IPS-15b (cell line): ENCODE data around the gene CLSTN2.

Experiments used
- H3K27me3 ChIP-seq: one replicate; pipeline ENCODE4 v1.6.1; 2013; ENCODE audit warnings: low read length; ENCODE audit not compliant: control insufficient read depth, insufficient read depth
- H3K36me3 ChIP-seq: one replicate; pipeline ENCODE4 v1.6.1; 2013; ENCODE audit warnings: low read length; ENCODE audit not compliant: control insufficient read depth, insufficient read depth
- H3K4me1 ChIP-seq: one replicate; pipeline ENCODE4 v1.6.1; 2013; ENCODE audit warnings: mild to moderate bottlenecking, low read length; ENCODE audit not compliant: control insufficient read depth, insufficient read depth
- H3K4me3 ChIP-seq: one replicate; pipeline ENCODE4 v1.5.1; 2013; ENCODE audit warnings: low read depth, low read length
- H3K9ac ChIP-seq: one replicate; pipeline ENCODE4 v1.6.1; 2013; ENCODE audit warnings: low read depth, mild to moderate bottlenecking, low read length
- H3K9me3 ChIP-seq: one replicate; pipeline ENCODE4 v1.6.1; 2013; ENCODE audit warnings: mild to moderate bottlenecking, low read length; ENCODE audit not compliant: control insufficient read depth, insufficient read depth

The CLSTN2 gene

DNA sequence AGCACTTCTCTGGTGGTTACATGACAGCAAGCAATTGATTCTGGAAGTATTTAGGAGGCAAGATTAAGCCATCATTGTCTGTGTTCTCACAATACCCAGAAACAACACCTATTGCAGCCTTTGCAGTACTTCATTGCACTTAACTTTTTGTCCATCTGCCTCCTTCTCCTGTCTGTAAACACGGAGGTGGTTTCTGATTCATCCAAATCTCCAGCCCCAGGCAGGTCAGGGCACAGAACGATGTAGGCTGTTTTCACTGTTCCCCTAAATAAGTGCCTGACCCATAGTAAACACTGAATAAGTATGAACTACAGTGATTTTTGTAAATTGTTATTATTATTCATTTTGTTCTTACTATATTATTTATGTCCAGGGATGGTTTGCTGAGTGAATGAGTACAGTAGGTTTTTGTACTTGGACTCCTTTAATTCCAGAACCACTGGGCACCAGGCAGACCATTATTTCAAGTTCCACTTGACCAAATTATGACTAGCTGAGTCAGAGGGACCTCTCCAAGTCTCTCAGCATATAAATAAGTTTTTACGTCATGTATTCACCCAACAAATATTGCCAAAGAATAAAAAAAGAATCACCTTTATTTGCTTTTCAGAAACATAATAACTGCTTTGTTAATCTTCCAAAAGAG, 459.6 kb downstream of the CLSTN2 start:
- H3K36me3 ChIP-seq = no peaks in the 10 kb centered on the region
- H3K27me3 ChIP-seq = no peaks in the 10 kb centered on the region
- H3K4me3 ChIP-seq = no peak overlapping the region
- no peaks in the 10 kb centered on the region for H3K9me3 ChIP-seq
- H3K4me1 ChIP-seq = peaks cover 2% of the 10 kb centered on the region
- no peak overlapping the region for H3K9ac ChIP-seq

DNA sequence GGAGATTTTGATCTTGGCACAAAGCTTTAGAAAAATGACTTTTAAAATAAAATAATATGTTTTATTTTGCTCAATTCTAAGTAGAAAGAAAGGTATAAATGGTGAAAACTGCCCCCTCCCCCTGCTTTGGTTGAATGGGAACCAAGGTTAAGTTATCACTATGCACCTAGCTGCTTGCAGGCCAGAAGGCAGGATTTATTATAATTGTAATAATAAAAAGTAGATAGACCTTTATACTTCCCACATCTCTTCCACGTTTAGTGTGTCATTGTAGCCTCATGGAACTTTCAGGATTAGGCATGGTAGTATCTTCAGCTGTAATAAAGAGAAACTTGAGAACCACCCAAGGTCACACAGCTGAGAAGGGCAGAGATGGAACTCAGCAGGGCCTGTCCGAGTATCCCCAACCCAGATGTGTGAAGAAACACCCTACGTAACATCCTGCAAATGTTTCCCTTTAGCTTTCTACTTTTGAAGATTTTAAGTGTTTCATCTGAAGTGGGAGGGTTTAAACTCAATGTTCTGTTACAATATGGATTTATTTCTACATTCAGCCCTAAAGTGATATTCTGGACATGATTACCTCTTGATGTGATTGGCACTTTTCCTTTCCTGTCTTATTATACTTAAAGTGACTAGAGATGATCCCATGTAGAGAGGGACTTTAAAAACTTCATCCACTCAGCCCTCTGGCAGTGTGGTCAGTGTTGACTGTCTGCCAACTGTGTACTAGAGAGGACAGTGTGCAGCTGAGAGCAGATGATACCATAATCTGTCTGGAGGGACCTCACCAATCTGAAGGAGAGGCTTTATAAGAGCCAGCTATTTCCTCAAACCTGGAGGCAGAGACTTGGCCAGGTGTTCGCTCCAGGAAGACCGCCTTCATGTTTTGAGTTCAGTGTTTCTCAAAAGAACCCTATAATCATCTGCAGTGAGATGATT, 460.4 kb downstream of the CLSTN2 start:
- Histone ChIP-seq H3K27me3 (no peaks in the 10 kb centered on the region), H3K9me3 (no peaks in the 10 kb centered on the region), H3K4me1 (peaks cover 2% of the 10 kb centered on the region), H3K36me3 (no peaks in the 10 kb centered on the region), H3K9ac (no peak overlapping the region), H3K4me3 (no peak overlapping the region)

DNA sequence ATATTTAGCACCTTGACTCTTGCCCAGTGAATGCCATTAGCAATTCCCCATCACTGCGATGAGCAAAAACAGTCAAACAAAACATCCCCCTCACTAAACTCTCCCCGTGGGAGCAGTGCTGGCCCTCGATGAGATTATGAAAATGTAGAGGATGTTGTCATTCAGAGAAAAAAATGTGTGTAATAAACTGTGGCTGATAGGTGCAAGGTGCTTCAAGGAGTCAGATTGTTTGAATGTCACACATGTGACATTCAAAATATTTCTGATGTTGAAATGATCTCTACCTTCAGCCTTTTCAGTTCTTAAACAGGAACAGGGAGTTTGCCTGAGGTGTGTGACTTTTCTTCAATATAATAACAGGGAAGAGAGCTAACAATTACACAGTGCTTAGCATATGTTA, 461.1 kb downstream of the CLSTN2 start:
- H3K4me1 ChIP-seq = no peaks in the 10 kb centered on the region
- no peaks in the 10 kb centered on the region for H3K27me3 ChIP-seq
- H3K36me3 ChIP-seq = no peaks in the 10 kb centered on the region
- no peaks in the 10 kb centered on the region for H3K9me3 ChIP-seq
- H3K4me3 ChIP-seq = no peak overlapping the region
- H3K9ac ChIP-seq = no peak overlapping the region

DNA sequence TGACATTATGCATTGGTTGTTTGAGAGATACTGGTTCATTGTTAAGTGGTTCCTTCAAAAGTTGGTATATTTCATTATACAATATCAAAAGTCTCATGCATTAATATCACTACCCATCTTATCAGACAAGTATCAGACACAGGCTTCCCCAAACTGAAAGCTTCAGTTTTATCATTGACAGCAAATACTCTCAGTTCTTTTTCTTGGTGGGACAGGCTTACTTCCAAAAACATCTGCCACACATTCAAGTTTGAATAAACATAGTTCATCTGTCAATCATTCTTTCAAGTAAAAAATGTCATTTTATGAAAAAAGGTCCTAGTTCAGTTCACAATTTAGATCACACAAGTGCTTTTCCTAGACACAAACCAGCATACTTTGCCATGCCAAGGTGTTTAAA, 462.9 kb downstream of the CLSTN2 start:
- Histone ChIP-seq H3K27me3 (no peaks in the 10 kb centered on the region), H3K9me3 (no peaks in the 10 kb centered on the region), H3K4me3 (no peak overlapping the region), H3K4me1 (no peaks in the 10 kb centered on the region), H3K9ac (no peak overlapping the region), H3K36me3 (no peaks in the 10 kb centered on the region)

- H3K9ac ChIP-seq = no peak overlapping the region
- H3K4me3 ChIP-seq = no peak overlapping the region
- no peaks in the 10 kb centered on the region for H3K27me3 ChIP-seq
- H3K9me3 ChIP-seq = no peaks in the 10 kb centered on the region
- H3K4me1 ChIP-seq = no peaks in the 10 kb centered on the region
- no peaks in the 10 kb centered on the region for H3K36me3 ChIP-seq
Measured at GRCh38 chr3:140398387-140398786, 463.4 kb downstream of the CLSTN2 start.

DNA sequence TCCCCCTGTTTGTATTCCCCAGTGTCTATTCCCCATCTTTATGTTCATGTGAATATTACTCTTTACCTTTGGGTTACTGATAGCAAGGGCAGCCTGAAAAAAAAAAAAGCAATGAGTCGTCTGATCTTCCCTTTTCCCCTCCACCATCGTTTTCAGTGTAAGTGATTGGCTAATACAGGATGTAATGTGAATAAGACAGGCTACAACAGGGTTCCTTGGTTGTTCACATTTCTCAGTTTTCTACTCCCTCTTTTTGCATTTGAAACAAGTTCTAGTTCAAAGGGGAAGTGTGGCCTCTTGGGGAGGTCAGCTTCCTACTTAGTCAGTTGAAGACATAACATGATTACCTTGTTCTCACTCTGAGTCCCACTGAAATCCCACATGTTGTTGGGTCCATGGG, 464.9 kb downstream of the CLSTN2 start:
- H3K27me3 ChIP-seq = no peaks in the 10 kb centered on the region
- no peak overlapping the region for H3K4me3 ChIP-seq
- H3K4me1 ChIP-seq = no peaks in the 10 kb centered on the region
- no peaks in the 10 kb centered on the region for H3K9me3 ChIP-seq
- no peak overlapping the region for H3K9ac ChIP-seq
- H3K36me3 ChIP-seq = no peaks in the 10 kb centered on the region

DNA sequence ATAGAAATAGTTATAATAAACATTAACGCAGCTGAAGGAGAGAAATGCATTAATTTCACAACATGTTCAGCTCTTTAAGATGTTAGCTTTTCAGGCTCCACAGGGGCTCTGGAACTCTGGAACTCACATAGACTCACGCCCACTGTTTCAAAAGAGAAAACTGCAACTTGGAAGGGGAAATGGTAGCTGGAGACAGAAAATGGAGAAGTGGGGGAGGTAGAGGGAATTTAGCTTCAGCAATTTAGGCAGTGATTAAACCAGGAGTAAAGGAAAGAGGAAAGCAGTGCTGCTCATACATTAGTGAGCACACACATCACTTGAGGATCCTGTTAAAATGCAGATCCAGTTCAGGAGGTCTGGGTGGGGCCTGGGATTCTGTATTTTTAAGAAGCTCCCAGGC, 468.1 kb downstream of the CLSTN2 start:
- no peak overlapping the region for H3K4me3 ChIP-seq
- no peak overlapping the region for H3K9ac ChIP-seq
- H3K4me1 ChIP-seq = no peaks in the 10 kb centered on the region
- no peaks in the 10 kb centered on the region for H3K9me3 ChIP-seq
- H3K27me3 ChIP-seq = no peaks in the 10 kb centered on the region
- H3K36me3 ChIP-seq = no peaks in the 10 kb centered on the region

- Histone ChIP-seq H3K36me3 (no peaks in the 10 kb centered on the region), H3K9me3 (no peaks in the 10 kb centered on the region), H3K4me1 (no peaks in the 10 kb centered on the region), H3K27me3 (no peaks in the 10 kb centered on the region), H3K4me3 (no peak overlapping the region), H3K9ac (no peak overlapping the region)
Measured at GRCh38 chr3:140403608-140404007, 468.6 kb downstream of the CLSTN2 start.

DNA sequence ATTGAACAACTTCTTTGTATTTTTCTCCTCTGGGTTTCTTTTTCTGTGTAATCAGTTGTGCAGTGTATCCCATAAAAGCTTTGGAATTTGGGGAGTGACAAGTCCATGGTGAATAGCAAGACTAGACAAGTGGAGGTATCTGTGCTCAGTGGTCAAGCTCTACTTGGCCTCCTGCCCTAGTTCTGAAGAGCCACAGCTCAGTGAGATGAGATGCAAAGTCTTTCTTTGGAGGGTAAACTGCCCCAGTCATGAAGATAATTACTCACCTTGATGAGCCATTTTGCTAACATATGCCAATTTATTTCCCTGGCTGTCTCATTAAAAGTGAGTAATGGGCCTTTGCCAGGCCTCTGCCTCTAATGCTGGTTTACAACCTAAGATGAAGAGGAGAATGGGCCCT, 471.7 kb downstream of the CLSTN2 start:
- H3K9ac ChIP-seq = no peak overlapping the region
- H3K27me3 ChIP-seq = no peaks in the 10 kb centered on the region
- no peaks in the 10 kb centered on the region for H3K36me3 ChIP-seq
- H3K4me1 ChIP-seq = no peaks in the 10 kb centered on the region
- no peak overlapping the region for H3K4me3 ChIP-seq
- H3K9me3 ChIP-seq = no peaks in the 10 kb centered on the region

DNA sequence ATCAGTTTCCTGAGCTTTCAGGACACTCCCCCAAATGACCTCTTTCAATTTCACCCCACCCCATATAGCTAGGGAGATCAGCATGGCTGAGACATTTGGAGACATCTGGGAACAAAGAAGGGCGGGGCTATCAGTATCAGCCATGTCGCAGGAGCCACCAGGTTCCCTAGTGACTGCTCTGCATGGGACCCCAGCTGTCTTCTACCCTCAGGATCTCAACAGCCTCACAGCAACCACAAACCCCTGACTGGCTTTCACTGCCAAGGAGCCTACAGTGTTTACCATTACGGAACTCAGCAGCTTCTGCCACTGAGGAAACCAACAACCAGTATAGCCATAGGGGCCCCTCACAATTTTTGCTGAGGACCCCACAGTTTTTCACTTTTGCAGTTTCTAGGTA, 473.3 kb downstream of the CLSTN2 start:
- no peaks in the 10 kb centered on the region for H3K36me3 ChIP-seq
- H3K9ac ChIP-seq = no peak overlapping the region
- H3K4me1 ChIP-seq = no peaks in the 10 kb centered on the region
- H3K4me3 ChIP-seq = no peak overlapping the region
- H3K27me3 ChIP-seq = no peaks in the 10 kb centered on the region
- H3K9me3 ChIP-seq = no peaks in the 10 kb centered on the region

DNA sequence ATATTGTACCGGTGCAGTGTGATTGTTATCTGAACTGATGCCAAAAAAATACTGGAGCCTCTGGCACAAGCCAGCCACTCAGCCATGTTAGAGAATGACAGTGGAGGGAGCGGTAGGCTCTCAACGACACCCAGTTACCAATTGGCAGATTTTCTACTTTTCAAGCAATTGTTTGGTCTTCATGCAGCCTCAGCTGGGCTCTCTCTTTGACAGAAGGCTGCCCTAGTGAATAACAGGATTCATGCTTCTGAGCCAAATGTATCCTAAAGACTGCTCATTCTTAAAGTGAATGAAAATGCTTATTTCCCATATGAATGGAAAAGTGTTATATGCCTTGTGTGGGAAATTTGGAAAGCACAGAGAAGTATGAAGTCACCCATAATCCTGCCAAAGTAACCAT, 481.7 kb downstream of the CLSTN2 start:
- H3K4me3 ChIP-seq = no peak overlapping the region
- H3K27me3 ChIP-seq = no peaks in the 10 kb centered on the region
- no peak overlapping the region for H3K9ac ChIP-seq
- H3K4me1 ChIP-seq = no peaks in the 10 kb centered on the region
- H3K9me3 ChIP-seq = no peaks in the 10 kb centered on the region
- H3K36me3 ChIP-seq = no peaks in the 10 kb centered on the region
